Vagina (tissue), 2 donors: ENCODE data around the gene FBXO39. TPM values are rescaled to one million over a fixed set of nuclear protein-coding genes. Genes with fewer than 3 reads are reported as not detected.
A peak's percentile ranks its signal among the peaks of the same experiment; 100 is the strongest.

Experiments
- DNase-seq, 2 donors: peaks; one replicate each; pipeline ENCODE4 v3.0.0-alpha.2; 2017; ENCODE audit errors: extremely low spot score in 2 of 2
- H3K27ac ChIP-seq: fragments of 200-600 bp; sonication (generic); one replicate; pipeline ENCODE4 v1.5.1; 2019
- H3K27me3 ChIP-seq: fragments of 200-600 bp; sonication (generic); one replicate; pipeline ENCODE4 v1.5.1; 2019
- H3K36me3 ChIP-seq, 2 donors: fragments of 200-600 bp; sonication (generic); one replicate each; pipeline ENCODE4 v1.5.1; 2017 to 2019
- H3K4me1 ChIP-seq: fragments of 200-600 bp; sonication (generic); one replicate; pipeline ENCODE4 v1.5.1; 2019
- H3K4me3 ChIP-seq, 2 donors: fragments of 200-600 bp; sonication (generic); 1 replicate in 1 of 2; 2 replicates in 1 of 2; pipeline ENCODE4 v1.5.1; 2016 to 2019
- H3K9me3 ChIP-seq: fragments of 200-600 bp; sonication (generic); one replicate; pipeline ENCODE4 v1.5.1; 2019
- POLR2A ChIP-seq, 2 donors: fragments of 450-650 bp; IDR thresholded peaks; one replicate each; pipeline ENCODE4 v1.6.1; 2017; ENCODE audit warnings: antibody characterized with exemption in 2 of 2, mild to moderate bottlenecking in 2 of 2, moderate library complexity in 2 of 2
- POLR2AphosphoS5 ChIP-seq, 2 donors: sonication (generic); formaldehyde crosslinking; IDR thresholded peaks; one replicate each; pipeline ENCODE4 v1.9.0; 2017; ENCODE audit warnings: antibody characterized with exemption in 2 of 2, mild to moderate bottlenecking in 2 of 2, low read depth in 1 of 2; ENCODE audit not compliant: insufficient read depth in 1 of 2
- intact Hi-C: fragments of 100-400 bp; cut with DNase I; formaldehyde crosslinking; loops from one replicate; pipeline ENCODE4 v1.15.1; 2023
- small RNA-seq: library from RNA; depleted of rRNA; stranded (forward); fragments of <200 nt; gene quantifications from one replicate; pipeline ENCODE3, GENCODE V24; 2016
- total RNA-seq: library from RNA; depleted of rRNA; stranded (reverse); fragments of >200 nt; gene quantifications from one replicate; pipeline ENCODE4 v1.2.3, GENCODE V29; 2016
- TF ChIP-seq, protein P1 (sequence below), 3 experiments: fragments of 450-650 bp in 2 of 3; fragments of 200-600 bp in 1 of 3; sonication (generic) in 1 of 3; IDR thresholded peaks; one replicate each; pipeline ENCODE4 v1.5.1; 2017 to 2019; ENCODE audit warnings: antibody characterized with exemption in 3 of 3, mild to moderate bottlenecking in 2 of 3, moderate library complexity in 2 of 3

FBXO39 gene
- total RNA-seq, 1 donor from 2014 or later: not detected

DNA sequence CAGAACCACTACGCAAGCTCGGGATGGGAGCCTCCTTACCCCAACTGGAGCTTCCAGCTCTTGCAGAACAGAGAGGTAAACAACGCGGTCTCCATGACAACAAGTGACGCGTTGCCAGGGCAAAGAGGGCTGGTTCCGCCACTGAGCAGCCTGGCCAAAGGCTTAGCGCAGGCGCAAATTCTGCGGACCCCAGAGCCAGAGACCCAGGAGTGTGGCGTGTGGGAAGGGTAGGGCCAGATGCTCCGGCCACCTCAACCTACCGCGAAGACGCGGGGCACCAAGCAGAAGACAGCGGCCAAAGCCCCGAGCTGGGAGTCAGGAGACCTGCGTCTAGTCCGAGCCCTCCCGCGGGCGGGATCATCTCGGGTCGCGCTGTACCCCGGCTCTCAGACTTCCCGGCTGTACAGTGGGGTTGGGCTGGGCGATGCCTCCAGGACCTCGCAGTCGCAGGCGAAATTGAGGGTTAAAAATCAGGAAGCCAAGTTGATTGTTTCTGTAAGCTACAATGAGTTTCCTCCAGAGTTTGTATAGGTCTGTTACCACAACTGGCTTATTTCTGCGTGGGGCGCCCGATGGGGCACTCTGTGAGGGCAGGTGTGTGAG, 55.7 kb downstream of the FBXO39 start, which contains the start of gene TEKT1:
TSS of gene TEKT1 (minus strand) at position 69 of the 603 bp plus-strand sequence. CDS start 1,353 bp downstream, outside the sequence.
- intact Hi-C loops: loop anchor here (10.0 kb wide), 1 partner anchor 167 kb away; no protein-coding TSS in a partner anchor
- no peaks in the 10 kb centered on the region for H3K36me3 ChIP-seq
- H3K4me3 ChIP-seq: peak within 1 kb of the TSS in 1 of 2 donors; percentile 4
- DNase-seq: no peak
- no peaks in the 10 kb centered on the region for H3K27me3 ChIP-seq
- TF ChIP-seq POLR2AphosphoS5 (IDR thresholded peaks at IDR 0.05; ENCODE audit: insufficient read depth in 1 of 2, low read depth in 1 of 2) (no peak), POLR2A (IDR thresholded peaks at IDR 0.05) (no peak)
- TF ChIP-seq, protein P1, sequence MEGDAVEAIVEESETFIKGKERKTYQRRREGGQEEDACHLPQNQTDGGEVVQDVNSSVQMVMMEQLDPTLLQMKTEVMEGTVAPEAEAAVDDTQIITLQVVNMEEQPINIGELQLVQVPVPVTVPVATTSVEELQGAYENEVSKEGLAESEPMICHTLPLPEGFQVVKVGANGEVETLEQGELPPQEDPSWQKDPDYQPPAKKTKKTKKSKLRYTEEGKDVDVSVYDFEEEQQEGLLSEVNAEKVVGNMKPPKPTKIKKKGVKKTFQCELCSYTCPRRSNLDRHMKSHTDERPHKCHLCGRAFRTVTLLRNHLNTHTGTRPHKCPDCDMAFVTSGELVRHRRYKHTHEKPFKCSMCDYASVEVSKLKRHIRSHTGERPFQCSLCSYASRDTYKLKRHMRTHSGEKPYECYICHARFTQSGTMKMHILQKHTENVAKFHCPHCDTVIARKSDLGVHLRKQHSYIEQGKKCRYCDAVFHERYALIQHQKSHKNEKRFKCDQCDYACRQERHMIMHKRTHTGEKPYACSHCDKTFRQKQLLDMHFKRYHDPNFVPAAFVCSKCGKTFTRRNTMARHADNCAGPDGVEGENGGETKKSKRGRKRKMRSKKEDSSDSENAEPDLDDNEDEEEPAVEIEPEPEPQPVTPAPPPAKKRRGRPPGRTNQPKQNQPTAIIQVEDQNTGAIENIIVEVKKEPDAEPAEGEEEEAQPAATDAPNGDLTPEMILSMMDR (IDR thresholded peaks at IDR 0.05): no peak
- H3K27ac ChIP-seq: no peak within 1 kb of the TSS
- peaks cover 8% of the 10 kb centered on the region for H3K4me1 ChIP-seq
- no peaks in the 10 kb centered on the region for H3K9me3 ChIP-seq

Small RNAs within 50 kb of the gene (small RNA-seq; reads per million reads assigned to genes)
- not detected for gene AC004706.2

Other genes starting within 250 kb of the FBXO39 start
- 8.6 TPM for gene PITPNM3, start 219.7 kb upstream of the FBXO39 start, total RNA-seq
- 14.5 TPM for gene KIAA0753, start 135.5 kb upstream of the FBXO39 start, total RNA-seq
- gene TXNDC17, start 135.2 kb upstream of the FBXO39 start, total RNA-seq: 164 TPM
- gene MED31, start 124.6 kb upstream of the FBXO39 start, total RNA-seq: 13.3 TPM
- gene C17orf100, start 124.5 kb upstream of the FBXO39 start, total RNA-seq: 3.2 TPM
- 1.7 TPM for gene SLC13A5, start 62.8 kb upstream of the FBXO39 start, total RNA-seq
- gene XAF1, start 20.2 kb upstream of the FBXO39 start, total RNA-seq: 43.0 TPM
- not detected for gene TEKT1, start 55.5 kb downstream of the FBXO39 start, total RNA-seq
- 16.0 TPM for gene ALOX12, start 219.8 kb downstream of the FBXO39 start, total RNA-seq
- 155 TPM for gene RNASEK, start 236.4 kb downstream of the FBXO39 start, total RNA-seq
- 10.1 TPM for gene BCL6B, start 246.8 kb downstream of the FBXO39 start, total RNA-seq